OCI-LY3 (cell line): Measurements from ENCODE around the gene CYP2J2.

Experiments
- EZH2phosphoT487 ChIP-seq: fragments of 200-600 bp; shearing (Covaris generic); IDR thresholded peaks from 2 replicates; pipeline ENCODE4 v1.6.1; 2018; ENCODE audit warnings: antibody characterized with exemption, mixed run types, low read depth
- TF ChIP-seq, protein P1 (sequence below): fragments of 200-600, 300-600 bp; sonication (generic); IDR thresholded peaks from 2 replicates; pipeline ENCODE4 v1.5.1; 2014; ENCODE audit warnings: antibody characterized with exemption, low read length, low read depth

DNA sequence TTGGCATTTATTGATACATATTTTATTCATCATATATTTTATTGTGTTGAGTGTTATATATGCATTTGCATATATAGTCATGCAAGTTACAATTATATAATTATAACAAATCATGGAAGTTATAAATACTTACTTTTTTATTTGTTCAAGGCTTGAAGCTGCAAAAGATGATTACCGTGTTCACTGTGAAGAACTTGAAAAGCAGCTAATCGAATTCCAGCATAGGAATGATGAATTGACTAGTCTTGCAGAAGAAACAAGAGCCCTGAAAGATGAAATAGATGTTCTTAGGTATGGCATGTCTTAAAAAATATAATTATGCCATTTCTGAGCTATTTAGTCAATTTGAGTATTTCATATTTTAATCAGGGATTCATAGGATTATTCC, 79.7 kb downstream of the CYP2J2 start:
- TF ChIP-seq, protein P1, sequence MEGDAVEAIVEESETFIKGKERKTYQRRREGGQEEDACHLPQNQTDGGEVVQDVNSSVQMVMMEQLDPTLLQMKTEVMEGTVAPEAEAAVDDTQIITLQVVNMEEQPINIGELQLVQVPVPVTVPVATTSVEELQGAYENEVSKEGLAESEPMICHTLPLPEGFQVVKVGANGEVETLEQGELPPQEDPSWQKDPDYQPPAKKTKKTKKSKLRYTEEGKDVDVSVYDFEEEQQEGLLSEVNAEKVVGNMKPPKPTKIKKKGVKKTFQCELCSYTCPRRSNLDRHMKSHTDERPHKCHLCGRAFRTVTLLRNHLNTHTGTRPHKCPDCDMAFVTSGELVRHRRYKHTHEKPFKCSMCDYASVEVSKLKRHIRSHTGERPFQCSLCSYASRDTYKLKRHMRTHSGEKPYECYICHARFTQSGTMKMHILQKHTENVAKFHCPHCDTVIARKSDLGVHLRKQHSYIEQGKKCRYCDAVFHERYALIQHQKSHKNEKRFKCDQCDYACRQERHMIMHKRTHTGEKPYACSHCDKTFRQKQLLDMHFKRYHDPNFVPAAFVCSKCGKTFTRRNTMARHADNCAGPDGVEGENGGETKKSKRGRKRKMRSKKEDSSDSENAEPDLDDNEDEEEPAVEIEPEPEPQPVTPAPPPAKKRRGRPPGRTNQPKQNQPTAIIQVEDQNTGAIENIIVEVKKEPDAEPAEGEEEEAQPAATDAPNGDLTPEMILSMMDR = no peak
- TF ChIP-seq EZH2phosphoT487 = no peak
